ENCODE results near the gene ACBD6. TPM values are rescaled to one million over a fixed set of nuclear protein-coding genes. Genes with fewer than 3 reads are reported as not detected.

The ACBD6 gene
- total and polyA plus RNA-seq, 2 of the 4 experiments (the other 2 are of a cell fraction): 52.5 to 59.1 TPM

GRCh38 chr1:180497826-180498225 is 4.6 kb downstream of the ACBD6 start:
- in situ Hi-C loops (cut with MboI; ENCODE audit: low sequenced_read_pairs): no loop called here
- POLR2A ChIA-PET (ENCODE audit: unreplicated experiment): no interaction called here

More at GRCh38 chr1:180497826-180498225, 4.6 kb downstream of the ACBD6 start:
- no peak for ATAC-seq (ENCODE audit: low read depth)
- Histone ChIP-seq H2AK5ac (ENCODE audit: low read depth, low read length) (no peak overlapping the region), H3K9me1 (ENCODE audit: insufficient read depth, low read length) (no peaks in the 10 kb centered on the region), H3K4ac (ENCODE audit: low read depth, low read length) (no peak overlapping the region), H3K4me2 (ENCODE audit: low read depth, low read length) (no peak overlapping the region), H3K56ac (ENCODE audit: extremely low read depth, insufficient read depth, low read length) (no peak overlapping the region), H3K14ac (replicated peaks; ENCODE audit: low read depth, low read length) (no peak overlapping the region), H3K27me3 (ENCODE audit: control insufficient read depth, insufficient read depth, low read length) (no peaks in the 10 kb centered on the region), H3K4me3 (ENCODE audit: insufficient read depth, low read depth, low read length) (no peak overlapping the region), H4K5ac (ENCODE audit: low read depth, low read length) (no peak overlapping the region), H4K8ac (ENCODE audit: low read depth in 2 of 2, low read length in 2 of 2) (no peak overlapping the region), H2BK20ac (ENCODE audit: low read depth, low read length) (no peak overlapping the region), H3K9me3 (ENCODE audit: control insufficient read depth, insufficient read depth, low read length) (no peaks in the 10 kb centered on the region), H2AK9ac (replicated peaks; ENCODE audit: low read depth, low read length, poor library complexity) (no peak overlapping the region), H2BK5ac (ENCODE audit: low read depth, low read length, poor library complexity, severe bottlenecking) (no peak overlapping the region), H4K20me1 (ENCODE audit: insufficient read depth, low read length) (peaks cover 2% of the 10 kb centered on the region; the same call in 1 of the 2 replicates), H3K79me1 (ENCODE audit: low read depth in 1 of 2, low read length in 2 of 2) (peaks cover 17 to 52% of the 10 kb centered on the region in 2 experiments), H2AFZ (replicated peaks; ENCODE audit: low read length, poor library complexity) (no peak overlapping the region), H3K27ac (ENCODE audit: insufficient read depth, low read length) (no peak overlapping the region), H3K36me3 (ENCODE audit: control insufficient read depth, insufficient read depth, low read length) (peaks cover 17% of the 10 kb centered on the region), H3K9ac (ENCODE audit: low read depth, low read length) (no peak overlapping the region), H3K23ac (ENCODE audit: low read depth, low read length) (no peak overlapping the region), H2BK120ac (ENCODE audit: low read depth, low read length) (no peak overlapping the region), H4K91ac (ENCODE audit: insufficient read depth, low read depth, low read length) (no peak overlapping the region), H3K18ac (ENCODE audit: low read depth, low read length) (no peak overlapping the region), H3K4me1 (ENCODE audit: control insufficient read depth, insufficient read depth, low read length) (peaks cover 8% of the 10 kb centered on the region), H2BK15ac (ENCODE audit: low read depth, low read length) (no peak overlapping the region)
- no peak for TF ChIP-seq MAZ (IDR thresholded peaks at IDR 0.05; ENCODE audit: borderline replicate concordance, low read depth, low read length)
- no peak for TF ChIP-seq RFX5 (IDR thresholded peaks at IDR 0.05; ENCODE audit: low read depth, low read length)
- no peak for TF ChIP-seq FOS (IDR thresholded peaks at IDR 0.05; ENCODE audit: low read depth, low read length)
- TF ChIP-seq ELK1 (IDR thresholded peaks at IDR 0.05; ENCODE audit: borderline replicate concordance, low read depth, low read length): no peak
- no peak for TF ChIP-seq CHD1 (IDR thresholded peaks at IDR 0.05; ENCODE audit: low read depth, low read length)
- no peak for TF ChIP-seq NFE2L2 (IDR thresholded peaks at IDR 0.05; ENCODE audit: low read depth, low read length)
- TF ChIP-seq RAD21 (IDR thresholded peaks at IDR 0.05; ENCODE audit: low read length): no peak
- TF ChIP-seq CEBPB (IDR thresholded peaks at IDR 0.05; ENCODE audit: low read depth, low read length): no peak
- no peak for TF ChIP-seq BHLHE40 (IDR thresholded peaks at IDR 0.05; ENCODE audit: low read depth, low read length)
- TF ChIP-seq CTCF (conservative IDR thresholded peaks at IDR 0.05; ENCODE audit: low read depth, low read length): no peak
- no peak for TF ChIP-seq RCOR1 (IDR thresholded peaks at IDR 0.05; ENCODE audit: insufficient replicate concordance, low read length)
- TF ChIP-seq MXI1 (IDR thresholded peaks at IDR 0.05; ENCODE audit: borderline replicate concordance, low read depth, low read length): no peak
- no CpG with 5 or more reads among the region's 3 CpGs for WGBS, 2 experiments (ENCODE audit: extremely low coverage in 2 of 2, insufficient read length in 1 of 2)
- dilution Hi-C loops (cut with HindIII; ENCODE audit: low sequenced_read_pairs, unreplicated experiment) (no loop called here), intact Hi-C loops (cut with micrococcal nuclease) (no loop called here)
- CTCF ChIA-PET: no interaction called here
- DNase-seq: no peak
- BruUV-seq (replicated peaks): no TSS peak
